ENCODE measurements around the gene QRFP. TPM values are rescaled to one million over a fixed set of nuclear protein-coding genes. Genes with fewer than 3 reads are reported as not detected.

Gene QRFP
- total RNA-seq, 1 donor from 2014 or later, result not detected

- DNase-seq (ENCODE audit: low read depth), result no peak
- TF ChIP-seq, protein P1, sequence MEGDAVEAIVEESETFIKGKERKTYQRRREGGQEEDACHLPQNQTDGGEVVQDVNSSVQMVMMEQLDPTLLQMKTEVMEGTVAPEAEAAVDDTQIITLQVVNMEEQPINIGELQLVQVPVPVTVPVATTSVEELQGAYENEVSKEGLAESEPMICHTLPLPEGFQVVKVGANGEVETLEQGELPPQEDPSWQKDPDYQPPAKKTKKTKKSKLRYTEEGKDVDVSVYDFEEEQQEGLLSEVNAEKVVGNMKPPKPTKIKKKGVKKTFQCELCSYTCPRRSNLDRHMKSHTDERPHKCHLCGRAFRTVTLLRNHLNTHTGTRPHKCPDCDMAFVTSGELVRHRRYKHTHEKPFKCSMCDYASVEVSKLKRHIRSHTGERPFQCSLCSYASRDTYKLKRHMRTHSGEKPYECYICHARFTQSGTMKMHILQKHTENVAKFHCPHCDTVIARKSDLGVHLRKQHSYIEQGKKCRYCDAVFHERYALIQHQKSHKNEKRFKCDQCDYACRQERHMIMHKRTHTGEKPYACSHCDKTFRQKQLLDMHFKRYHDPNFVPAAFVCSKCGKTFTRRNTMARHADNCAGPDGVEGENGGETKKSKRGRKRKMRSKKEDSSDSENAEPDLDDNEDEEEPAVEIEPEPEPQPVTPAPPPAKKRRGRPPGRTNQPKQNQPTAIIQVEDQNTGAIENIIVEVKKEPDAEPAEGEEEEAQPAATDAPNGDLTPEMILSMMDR (IDR thresholded peaks at IDR 0.05; ENCODE audit: insufficient read depth, low read length, severe bottlenecking), result no peak
- no peak for FAIRE-seq
- Histone ChIP-seq H3K27me3 (ENCODE audit: control insufficient read depth, insufficient read depth, low read length) (peaks cover 10% of the 10 kb centered on the region), H3K36me3 (ENCODE audit: control insufficient read depth, insufficient read depth, low read length) (no peaks in the 10 kb centered on the region), H3K4me3 (ENCODE audit: low read depth, low read length) (no peak overlapping the region)
These were observed 6.8 kb upstream of the QRFP start for GRCh38 chr9:130903194-130904069.

- no peak for FAIRE-seq
- no peak for DNase-seq (ENCODE audit: low read depth)
- TF ChIP-seq, protein P1 (IDR thresholded peaks at IDR 0.05; ENCODE audit: insufficient read depth, low read length, severe bottlenecking), result no peak
- no peaks in the 10 kb centered on the region for H3K36me3 ChIP-seq (ENCODE audit: control insufficient read depth, insufficient read depth, low read length)
- peaks cover 12% of the 10 kb centered on the region for H3K27me3 ChIP-seq (ENCODE audit: control insufficient read depth, insufficient read depth, low read length)
- no peak overlapping the region for H3K4me3 ChIP-seq (ENCODE audit: low read depth, low read length)
These were observed 5.9 kb upstream of the QRFP start for GRCh38 chr9:130902204-130903185.

GRCh38 chr9:130901498-130902203, 5.0 kb upstream of the QRFP start:
- Histone ChIP-seq H3K4me3 (ENCODE audit: low read depth, low read length) (no peak overlapping the region), H3K36me3 (ENCODE audit: control insufficient read depth, insufficient read depth, low read length) (no peaks in the 10 kb centered on the region), H3K27me3 (ENCODE audit: control insufficient read depth, insufficient read depth, low read length) (peaks cover 13% of the 10 kb centered on the region)
- TF ChIP-seq, protein P1 (IDR thresholded peaks at IDR 0.05; ENCODE audit: insufficient read depth, low read length, severe bottlenecking), result no peak
- FAIRE-seq, result no peak
- DNase-seq (ENCODE audit: low read depth), result no peak

DNA sequence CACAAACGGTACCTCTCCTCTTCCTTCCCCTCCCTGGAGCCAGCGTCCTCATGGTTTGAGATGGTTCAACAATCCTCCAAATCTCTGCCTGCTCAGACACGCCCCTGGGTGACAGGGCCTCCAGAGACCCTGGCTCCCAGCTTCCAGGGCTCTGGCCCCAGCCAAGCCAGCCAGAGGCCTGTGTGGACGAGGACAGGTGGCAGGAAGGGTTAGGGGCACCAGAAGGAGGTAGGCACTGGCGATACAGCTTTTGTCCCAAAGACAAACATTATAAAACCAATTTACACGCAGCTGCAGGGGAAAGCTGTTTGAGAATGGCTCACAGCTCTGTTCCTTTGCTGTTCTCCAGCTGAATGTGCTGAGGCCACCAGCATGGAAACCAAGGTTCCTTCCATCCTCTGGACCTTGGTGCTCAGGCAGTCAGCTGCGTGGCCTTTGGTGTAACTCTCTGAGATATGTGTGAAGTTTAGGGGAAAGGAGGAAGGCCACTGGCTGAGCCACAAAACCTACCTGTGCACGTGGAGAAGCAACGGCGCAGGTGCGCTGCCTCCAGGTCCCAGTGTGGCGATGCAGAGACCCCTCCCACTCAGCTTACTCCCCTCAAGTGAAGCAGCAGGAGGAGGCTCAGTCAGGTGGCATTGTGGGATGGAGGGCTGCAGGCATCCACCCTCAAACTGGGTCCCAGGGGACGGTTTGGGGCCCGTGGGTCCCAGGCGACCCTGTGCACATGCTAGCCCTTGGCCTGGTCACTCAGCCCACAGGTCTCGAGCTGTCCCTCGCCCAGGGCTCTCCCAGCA, 4.3 kb upstream of the QRFP start:
- TF ChIP-seq, protein P1 (IDR thresholded peaks at IDR 0.05; ENCODE audit: insufficient read depth, low read length, severe bottlenecking), result no peak
- no peak overlapping the region for H3K4me3 ChIP-seq (ENCODE audit: low read depth, low read length)
- no peaks in the 10 kb centered on the region for H3K36me3 ChIP-seq (ENCODE audit: control insufficient read depth, insufficient read depth, low read length)
- FAIRE-seq, result no peak
- H3K27me3 ChIP-seq (ENCODE audit: control insufficient read depth, insufficient read depth, low read length), result peaks cover 12% of the 10 kb centered on the region
- DNase-seq (ENCODE audit: low read depth), result no peak
